Measurements from ENCODE around the gene RASSF5. TPM values are rescaled to one million over a fixed set of nuclear protein-coding genes. Genes with fewer than 3 reads are reported as not detected.

RASSF5 gene
- total and polyA plus RNA-seq, 9 of the 15 experiments (the other 6 are each of a cell fraction or from before 2014, with no cell fraction given), result 6.1 to 41.0 (median 25.2) TPM

DNA sequence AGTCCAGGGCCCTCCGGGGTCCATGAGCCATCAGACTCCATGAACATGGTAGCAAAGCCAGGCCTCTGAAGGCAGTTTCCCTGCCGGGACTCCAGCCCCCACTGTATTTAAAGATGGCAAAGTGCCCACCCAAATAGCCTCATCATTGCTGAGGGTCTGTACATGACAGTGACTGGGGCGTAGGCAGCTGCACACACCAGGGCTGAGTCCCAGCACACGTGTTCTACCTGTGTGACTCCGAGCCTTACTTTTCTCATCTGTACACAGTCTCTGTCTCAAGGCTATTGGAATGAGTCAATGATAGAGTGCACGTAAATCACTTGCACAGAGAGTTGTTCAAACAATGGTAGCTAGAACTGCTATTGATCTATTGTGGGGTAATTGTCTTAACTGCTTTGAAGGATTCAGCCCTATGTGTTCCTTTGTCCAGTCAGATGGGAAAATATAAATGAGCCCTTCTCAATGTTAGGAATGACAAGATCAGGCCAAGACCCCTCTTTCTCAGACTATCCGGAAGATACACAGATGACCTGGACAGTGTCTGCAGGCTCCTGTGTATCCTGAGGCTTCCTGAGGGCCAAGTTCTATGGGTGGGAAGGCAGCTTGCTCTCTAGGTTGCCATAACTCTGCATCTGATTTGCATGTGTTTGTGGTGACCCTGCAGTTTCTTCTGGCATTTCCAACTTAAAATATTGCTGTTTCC, 48.9 kb downstream of the RASSF5 start:
- Histone ChIP-seq H2AFZ (ENCODE audit: low read depth, low read length) (peak overlapping the region; percentile 72), H3K9me3 (replicated peaks; ENCODE audit: control insufficient read depth, insufficient read depth, low read depth, low read length) (no peaks in the 10 kb centered on the region), H3K27ac (ENCODE audit: extremely low read depth, low read depth, low read length) (peak overlapping the region; percentile 81; the same call in 1 of the 3 replicates), H3K4me3 (no peak overlapping the region), H3K27me3 (ENCODE audit: control insufficient read depth in 2 of 2, insufficient read depth in 2 of 2, low read length in 2 of 2) (no peaks in the 10 kb centered on the region), H3K9ac (ENCODE audit: insufficient read depth in 1 of 2, low read depth in 2 of 2, low read length in 2 of 2) (peak overlapping the region; percentile 1 to 91; a peak in 2 of 4 replicates), H3K9me1 (ENCODE audit: control insufficient read depth, insufficient read depth, low read length) (no peaks in the 10 kb centered on the region), H3K36me3 (ENCODE audit: control insufficient read depth, insufficient read depth, low read length) (peaks cover 11% of the 10 kb centered on the region), H3K79me2 (ENCODE audit: control insufficient read depth, insufficient read depth, low read length) (peaks cover 41% of the 10 kb centered on the region), H3K4me1 (replicated peaks in 1 of 2; ENCODE audit: control insufficient read depth in 2 of 2, insufficient read depth in 2 of 2, low read length in 2 of 2) (peaks cover 45 to 73% of the 10 kb centered on the region in 2 experiments), H4K20me1 (replicated peaks; ENCODE audit: control insufficient read depth, insufficient read depth, low read length) (no peaks in the 10 kb centered on the region), H3K4me2 (ENCODE audit: insufficient read depth, low read length) (peak overlapping the region; percentile 30)
- FAIRE-seq, result no peak
- WGBS (ENCODE audit: insufficient coverage, low coverage, missing lambda C conversion rate), result 55% methylated on average over 7 of the region's 7 CpGs
- no TSS peak for BruUV-seq (replicated peaks)
- intact Hi-C loops (cut with micrococcal nuclease), result no loop called here
- DNase-seq (ENCODE audit: extremely low read depth in 1 of 4, low spot score in 3 of 4), result no peak
- POLR2A ChIA-PET, result interaction anchor here (0.5 to 2.7 kb wide), 12 partner anchors 7 to 1280 kb away, joined by 3 to 10 read pairs (median 4); partner anchors contain the start of genes DYRK3 and EIF2D
- no peak for ATAC-seq
- CTCF ChIA-PET (ENCODE audit: low intra/inter-chr PET ratio), result interaction anchor here (0.8 kb wide), 1 partner anchor 67 kb away, joined by 3 read pairs; no protein-coding TSS in a partner anchor
- in situ Hi-C loops (cut with MboI), result no loop called here
- TF ChIP-seq ZNF668 (CRISPR knock-in tag; IDR thresholded peaks at IDR 0.05) (0 out of 2 replicates have a peak, but pooled peaks have one; percentile 54), KDM1A (IDR thresholded peaks at IDR 0.05) (no peak), ZNF12 (CRISPR knock-in tag; IDR thresholded peaks at IDR 0.05) (0 out of 2 replicates have a peak, but pooled peaks have one; percentile 1), MAFG (tag; conservative IDR thresholded peaks at IDR 0.05) (no peak), CHD4 (IDR thresholded peaks at IDR 0.05; ENCODE audit: insufficient read depth, insufficient replicate concordance, low read depth, low read length, poor library complexity, severe bottlenecking) (peak; percentile 24), MEIS2 (IDR thresholded peaks at IDR 0.05; ENCODE audit: partially characterized antibody) (peak; percentile 52), DNMT1 (IDR thresholded peaks at IDR 0.05) (no peak), ZNF766 (CRISPR knock-in tag; conservative IDR thresholded peaks at IDR 0.05) (0 out of 2 replicates have a peak, but pooled peaks have one; percentile 5)
- TF ChIP-seq, protein P1, sequence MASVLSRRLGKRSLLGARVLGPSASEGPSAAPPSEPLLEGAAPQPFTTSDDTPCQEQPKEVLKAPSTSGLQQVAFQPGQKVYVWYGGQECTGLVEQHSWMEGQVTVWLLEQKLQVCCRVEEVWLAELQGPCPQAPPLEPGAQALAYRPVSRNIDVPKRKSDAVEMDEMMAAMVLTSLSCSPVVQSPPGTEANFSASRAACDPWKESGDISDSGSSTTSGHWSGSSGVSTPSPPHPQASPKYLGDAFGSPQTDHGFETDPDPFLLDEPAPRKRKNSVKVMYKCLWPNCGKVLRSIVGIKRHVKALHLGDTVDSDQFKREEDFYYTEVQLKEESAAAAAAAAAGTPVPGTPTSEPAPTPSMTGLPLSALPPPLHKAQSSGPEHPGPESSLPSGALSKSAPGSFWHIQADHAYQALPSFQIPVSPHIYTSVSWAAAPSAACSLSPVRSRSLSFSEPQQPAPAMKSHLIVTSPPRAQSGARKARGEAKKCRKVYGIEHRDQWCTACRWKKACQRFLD (CRISPR knock-in tag; IDR thresholded peaks at IDR 0.05), result peak; percentile 24; the same call in 1 of the 2 replicates
- TF ChIP-seq, protein P2, sequence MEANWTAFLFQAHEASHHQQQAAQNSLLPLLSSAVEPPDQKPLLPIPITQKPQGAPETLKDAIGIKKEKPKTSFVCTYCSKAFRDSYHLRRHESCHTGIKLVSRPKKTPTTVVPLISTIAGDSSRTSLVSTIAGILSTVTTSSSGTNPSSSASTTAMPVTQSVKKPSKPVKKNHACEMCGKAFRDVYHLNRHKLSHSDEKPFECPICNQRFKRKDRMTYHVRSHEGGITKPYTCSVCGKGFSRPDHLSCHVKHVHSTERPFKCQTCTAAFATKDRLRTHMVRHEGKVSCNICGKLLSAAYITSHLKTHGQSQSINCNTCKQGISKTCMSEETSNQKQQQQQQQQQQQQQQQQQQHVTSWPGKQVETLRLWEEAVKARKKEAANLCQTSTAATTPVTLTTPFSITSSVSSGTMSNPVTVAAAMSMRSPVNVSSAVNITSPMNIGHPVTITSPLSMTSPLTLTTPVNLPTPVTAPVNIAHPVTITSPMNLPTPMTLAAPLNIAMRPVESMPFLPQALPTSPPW (CRISPR knock-in tag; IDR thresholded peaks at IDR 0.05), result no peak
- TF ChIP-seq, protein P3, sequence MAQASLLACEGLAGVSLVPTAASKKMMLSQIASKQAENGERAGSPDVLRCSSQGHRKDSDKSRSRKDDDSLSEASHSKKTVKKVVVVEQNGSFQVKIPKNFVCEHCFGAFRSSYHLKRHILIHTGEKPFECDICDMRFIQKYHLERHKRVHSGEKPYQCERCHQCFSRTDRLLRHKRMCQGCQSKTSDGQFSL (CRISPR knock-in tag; IDR thresholded peaks at IDR 0.05), result peak; percentile 29; the same call in 1 of the 2 replicates
- TF ChIP-seq, protein P3 (tag; IDR thresholded peaks at IDR 0.05), result no peak

Measured in K562 (cell line).